OCI-LY7 (cell line): ENCODE measurements around the gene DCTN5.
"Not testable (repeated sequence)": the region's sequence is repeated elsewhere in the genome, so short reads cannot be mapped to it uniquely, and the experiment has no call there.

Experiments used
- EZH2phosphoT487 ChIP-seq: fragments of 200-600 bp; sonication (generic); IDR thresholded peaks from 2 replicates; pipeline ENCODE4 v1.6.1; 2018; ENCODE audit warnings: low read depth, borderline replicate concordance, mild to moderate bottlenecking, mixed run types, antibody characterized with exemption, low read length, moderate library complexity, mixed read lengths
- TF ChIP-seq, protein P1 (sequence below): fragments of 200-600 bp; sonication (generic); conservative IDR thresholded peaks from 2 replicates; pipeline ENCODE4 v1.5.1; 2014; ENCODE audit warnings: mild to moderate bottlenecking, antibody characterized with exemption, low read length, moderate library complexity, mixed read lengths

DNA sequence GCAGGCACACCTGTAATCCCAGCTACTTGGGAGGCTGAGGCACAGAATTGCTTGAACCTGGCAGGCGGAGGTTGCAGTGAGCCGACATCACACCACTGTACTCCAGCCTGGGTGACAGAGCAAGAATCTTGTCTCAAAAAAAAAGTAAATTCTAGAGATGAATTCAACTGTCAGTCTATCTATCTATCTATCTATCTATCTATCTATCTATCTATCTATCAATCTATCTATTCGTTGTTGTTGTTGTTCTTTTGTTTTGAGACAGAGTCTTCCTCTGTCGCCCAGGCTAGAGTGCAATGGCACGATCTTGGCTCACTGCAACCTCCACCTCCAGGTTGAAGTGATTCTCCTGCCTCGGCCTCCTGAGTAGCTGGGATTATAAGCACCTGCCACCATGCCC lies 30.4 kb upstream of the DCTN5 start:
- TF ChIP-seq, protein P1, sequence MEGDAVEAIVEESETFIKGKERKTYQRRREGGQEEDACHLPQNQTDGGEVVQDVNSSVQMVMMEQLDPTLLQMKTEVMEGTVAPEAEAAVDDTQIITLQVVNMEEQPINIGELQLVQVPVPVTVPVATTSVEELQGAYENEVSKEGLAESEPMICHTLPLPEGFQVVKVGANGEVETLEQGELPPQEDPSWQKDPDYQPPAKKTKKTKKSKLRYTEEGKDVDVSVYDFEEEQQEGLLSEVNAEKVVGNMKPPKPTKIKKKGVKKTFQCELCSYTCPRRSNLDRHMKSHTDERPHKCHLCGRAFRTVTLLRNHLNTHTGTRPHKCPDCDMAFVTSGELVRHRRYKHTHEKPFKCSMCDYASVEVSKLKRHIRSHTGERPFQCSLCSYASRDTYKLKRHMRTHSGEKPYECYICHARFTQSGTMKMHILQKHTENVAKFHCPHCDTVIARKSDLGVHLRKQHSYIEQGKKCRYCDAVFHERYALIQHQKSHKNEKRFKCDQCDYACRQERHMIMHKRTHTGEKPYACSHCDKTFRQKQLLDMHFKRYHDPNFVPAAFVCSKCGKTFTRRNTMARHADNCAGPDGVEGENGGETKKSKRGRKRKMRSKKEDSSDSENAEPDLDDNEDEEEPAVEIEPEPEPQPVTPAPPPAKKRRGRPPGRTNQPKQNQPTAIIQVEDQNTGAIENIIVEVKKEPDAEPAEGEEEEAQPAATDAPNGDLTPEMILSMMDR = not testable (repeated sequence)
- TF ChIP-seq EZH2phosphoT487 = not testable (repeated sequence)
